Nephron (organoid): Measurements from ENCODE around the gene CCL21.

Source experiments
- H3K27ac Mint-ChIP-seq, 3 experiments: 2 replicates each; pipeline ENCODE4 v1.8.0; 2020; ENCODE audit warnings: mixed read lengths in 3 of 3, mild to moderate bottlenecking in 2 of 3, moderate library complexity in 1 of 3
- H3K27me3 Mint-ChIP-seq: 2 replicates; pipeline ENCODE4 v1.8.0; 2021; ENCODE audit warnings: low read depth, mild to moderate bottlenecking, moderate library complexity, mixed read lengths
- H3K36me3 Mint-ChIP-seq: 2 replicates; pipeline ENCODE4 v1.8.0; 2020; ENCODE audit warnings: low read depth, mixed read lengths
- H3K4me1 Mint-ChIP-seq: 2 replicates; pipeline ENCODE4 v1.8.0; 2020; ENCODE audit warnings: mixed read lengths
- H3K4me3 Mint-ChIP-seq, 3 experiments: 2 replicates each; pipeline ENCODE4 v1.8.0; 2020; ENCODE audit warnings: mild to moderate bottlenecking in 3 of 3, mixed read lengths in 3 of 3, moderate library complexity in 2 of 3
- H3K9me3 Mint-ChIP-seq: 2 replicates; pipeline ENCODE4 v1.8.0; 2020; ENCODE audit warnings: mixed read lengths
- CTCF ChIP-seq, 3 experiments: fragments of 200-600 bp; sonication (generic); IDR thresholded peaks; one replicate each; pipeline ENCODE4 v1.5.0; 2021; ENCODE audit warnings: antibody characterized with exemption in 3 of 3; ENCODE audit not compliant: unreplicated experiment in 3 of 3

The CCL21 gene

GRCh38 chr9:34674440-34674839 is 35.5 kb downstream of the CCL21 start:
- no peaks in the 10 kb centered on the region for H3K27me3 Mint-ChIP-seq
- H3K9me3 Mint-ChIP-seq: no peaks in the 10 kb centered on the region
- TF ChIP-seq CTCF (IDR thresholded peaks at IDR 0.05; ENCODE audit: unreplicated experiment in 3 of 3): no peak
- H3K4me3 Mint-ChIP-seq: no peak overlapping the region
- peak overlapping the region in 1 of 3 experiments; percentile 9 for H3K27ac Mint-ChIP-seq
- H3K4me1 Mint-ChIP-seq: peaks cover 19% of the 10 kb centered on the region
- H3K36me3 Mint-ChIP-seq: peaks cover 19% of the 10 kb centered on the region

- H3K36me3 Mint-ChIP-seq: peaks cover 24% of the 10 kb centered on the region
- no peaks in the 10 kb centered on the region for H3K9me3 Mint-ChIP-seq
- no peak overlapping the region for H3K27ac Mint-ChIP-seq
- H3K4me1 Mint-ChIP-seq: peaks cover 19% of the 10 kb centered on the region
- no peak overlapping the region for H3K4me3 Mint-ChIP-seq
- TF ChIP-seq CTCF (IDR thresholded peaks at IDR 0.05; ENCODE audit: unreplicated experiment in 3 of 3): no peak
- H3K27me3 Mint-ChIP-seq: no peaks in the 10 kb centered on the region
These were observed 38.6 kb downstream of the CCL21 start for GRCh38 chr9:34671307-34671706.

GRCh38 chr9:34669809-34670562 is 40.0 kb downstream of the CCL21 start:
- Mint-ChIP-seq H3K27ac (no peak overlapping the region), H3K4me1 (peaks cover 15% of the 10 kb centered on the region), H3K27me3 (no peaks in the 10 kb centered on the region), H3K9me3 (no peaks in the 10 kb centered on the region), H3K4me3 (no peak overlapping the region), H3K36me3 (peaks cover 28% of the 10 kb centered on the region)
- TF ChIP-seq CTCF (IDR thresholded peaks at IDR 0.05; ENCODE audit: unreplicated experiment in 3 of 3): no peak

- Mint-ChIP-seq H3K27ac (peak overlapping the region; percentile 84 to 97 (median 93)), H3K4me3 (peak overlapping the region; percentile 92 to 94 (median 94)), H3K27me3 (no peaks in the 10 kb centered on the region), H3K36me3 (peaks cover 52% of the 10 kb centered on the region), H3K9me3 (no peaks in the 10 kb centered on the region), H3K4me1 (peaks cover 30% of the 10 kb centered on the region)
- no peak for TF ChIP-seq CTCF (IDR thresholded peaks at IDR 0.05; ENCODE audit: unreplicated experiment in 3 of 3)
These were observed 44.3 kb downstream of the CCL21 start for GRCh38 chr9:34665381-34666250.

GRCh38 chr9:34665067-34665380 is 44.9 kb downstream of the CCL21 start:
- no peaks in the 10 kb centered on the region for H3K9me3 Mint-ChIP-seq
- peaks cover 30% of the 10 kb centered on the region for H3K4me1 Mint-ChIP-seq
- no peak for TF ChIP-seq CTCF (IDR thresholded peaks at IDR 0.05; ENCODE audit: unreplicated experiment in 3 of 3)
- peaks cover 51% of the 10 kb centered on the region for H3K36me3 Mint-ChIP-seq
- peak overlapping the region; percentile 92 to 94 (median 94) for H3K4me3 Mint-ChIP-seq
- no peaks in the 10 kb centered on the region for H3K27me3 Mint-ChIP-seq
- peak overlapping the region; percentile 84 to 97 (median 93) for H3K27ac Mint-ChIP-seq
